A549 (cell line): ENCODE results near the gene WASF3. TPM values are rescaled to one million over a fixed set of nuclear protein-coding genes. Genes with fewer than 3 reads are reported as not detected.

Source experiments
- ATAC-seq, 2 experiments: fragments of 200-7000 bp in 1 of 2; fragments of >200 bp in 1 of 2; cut with Nextera tagmentation in 1 of 2; cut with Tn5 transposase in 1 of 2; 3 replicates each; pipeline versions ENCODE4 v1.8.0 to v1.9.1; 2018 to 2020; ENCODE audit warnings: mild to moderate bottlenecking in 1 of 2, moderate library complexity in 1 of 2
- CTCF ChIA-PET: fragments of 300-600 bp; sonication (Branson Sonifier 250); formaldehyde crosslinking; extraction: SDS; loops from one replicate; lab custom pipeline; 2021; ENCODE audit warnings: antibody characterized with exemption, inconsistent platforms; lab: Yijun Ruan, JAX
- POLR2A ChIA-PET: fragments of 350-600 bp; formaldehyde crosslinking; extraction: SDS; loops from one replicate; lab custom pipeline; 2021; ENCODE audit warnings: antibody characterized with exemption, inconsistent platforms; lab: Yijun Ruan, JAX
- DNase-seq, 2 experiments: peaks; one replicate each; pipeline versions ENCODE4 v3.0.0 to v3.0.0-alpha.2; 2011 to 2016; ENCODE audit warnings: low read depth in 1 of 2, low spot score in 1 of 2
- FAIRE-seq: peaks from 2 replicates; lab custom pipeline; 2011; peaks lifted over from hg19 to GRCh38; lab: Jason Lieb, UNC
- H3K27ac ChIP-seq, 2 experiments: fragments of >200 bp; sonication (Bioruptor Twin); formaldehyde crosslinking; 3 replicates each; pipeline ENCODE4 v1.5.1; 2016 to 2017
- H3K4me1 ChIP-seq: fragments of >200 bp; sonication (Bioruptor Twin); formaldehyde crosslinking; 3 replicates; pipeline ENCODE4 v1.6.1; 2016
- H3K4me2 ChIP-seq: fragments of >200 bp; sonication (Bioruptor Twin); formaldehyde crosslinking; 3 replicates; pipeline ENCODE4 v1.6.1; 2016
- H3K4me3 ChIP-seq: fragments of >200 bp; sonication (Bioruptor Twin); formaldehyde crosslinking; 3 replicates; pipeline ENCODE4 v1.5.1; 2016
- H3K9me3 ChIP-seq: fragments of >200 bp; sonication (Bioruptor Twin); formaldehyde crosslinking; 3 replicates; pipeline ENCODE4 v1.6.1; 2016
- ATOH8 ChIP-seq: fragments of 250-450 bp; sonication (Bioruptor Pico); IDR thresholded peaks from 2 replicates; pipeline ENCODE4 v1.5.0; 2020; ENCODE audit warnings: low read depth, mild to moderate bottlenecking, moderate library complexity
- BHLHE40 ChIP-seq: IDR thresholded peaks from 2 replicates; pipeline ENCODE4 v1.6.1; 2012; ENCODE audit warnings: low read depth, low read length, inconsistent platforms
- CBX2 ChIP-seq: fragments of 200-600 bp; sonication (generic); IDR thresholded peaks from 2 replicates; pipeline ENCODE4 v1.6.1; 2016; ENCODE audit warnings: low read depth, mild to moderate bottlenecking, borderline replicate concordance
- CEBPB ChIP-seq, 2 experiments: fragments of >200 bp in 1 of 2; sonication (Bioruptor Twin) in 1 of 2; formaldehyde crosslinking in 1 of 2; IDR thresholded peaks; 2 replicates each; pipeline ENCODE4 v1.6.1; 2012 to 2016
- CHD2 ChIP-seq: fragments of 150-350 bp; IDR thresholded peaks from 2 replicates; pipeline ENCODE4 v1.6.1; 2014; ENCODE audit warnings: low read length; ENCODE audit not compliant: partially characterized antibody
- CTCF ChIP-seq: fragments of >200 bp; sonication (Bioruptor Twin); formaldehyde crosslinking; IDR thresholded peaks from 3 replicates; pipeline ENCODE4 v1.5.1; 2016
- EHMT2 ChIP-seq: fragments of 200-600 bp; sonication (generic); IDR thresholded peaks from 2 replicates; pipeline ENCODE4 v1.6.1; 2016; ENCODE audit warnings: antibody characterized with exemption, low read depth, mild to moderate bottlenecking, moderate library complexity
- ESRRA ChIP-seq: fragments of 150-350 bp; IDR thresholded peaks from 2 replicates; pipeline ENCODE4 v1.6.1; 2014; ENCODE audit warnings: mild to moderate bottlenecking, low read length, borderline replicate concordance
- FOSL2 ChIP-seq, 2 experiments: fragments of 450-650 bp in 1 of 2; fragments of >200 bp in 1 of 2; sonication (Bioruptor Twin) in 1 of 2; formaldehyde crosslinking; IDR thresholded peaks; 2 replicates each; pipeline versions ENCODE4 v1.5.0 to v1.6.1; 2016 to 2020; ENCODE audit warnings: mild to moderate bottlenecking in 1 of 2, moderate library complexity in 1 of 2
- FOXS1 ChIP-seq: fragments of 250-450 bp; sonication (Bioruptor Pico); IDR thresholded peaks from 2 replicates; pipeline ENCODE4 v1.5.0; 2020; ENCODE audit warnings: mild to moderate bottlenecking, moderate library complexity
- GATA3 ChIP-seq: IDR thresholded peaks from 2 replicates; pipeline ENCODE4 v1.6.1; 2012; ENCODE audit warnings: borderline replicate concordance
- HDAC2 ChIP-seq: fragments of 200-600 bp; sonication (generic); IDR thresholded peaks from 2 replicates; pipeline ENCODE4 v1.6.1; 2016
- HEYL ChIP-seq: fragments of 250-450 bp; sonication (Bioruptor Pico); IDR thresholded peaks from 2 replicates; pipeline ENCODE4 v1.8.0; 2021; ENCODE audit warnings: mild to moderate bottlenecking, moderate library complexity
- HOXB13 ChIP-seq: fragments of 250-450 bp; sonication (Bioruptor Pico); IDR thresholded peaks from 2 replicates; pipeline ENCODE4 v1.5.0; 2020; ENCODE audit warnings: low read depth, mild to moderate bottlenecking, moderate library complexity
- JUNB ChIP-seq: fragments of >200 bp; sonication (Bioruptor Twin); formaldehyde crosslinking; IDR thresholded peaks from 2 replicates; pipeline ENCODE4 v1.6.1; 2016
- KDM5A ChIP-seq: fragments of 200-600 bp; sonication (generic); IDR thresholded peaks from 2 replicates; pipeline ENCODE4 v1.6.1; 2016; ENCODE audit warnings: antibody characterized with exemption, mild to moderate bottlenecking
- MAFK ChIP-seq: fragments of 450-650 bp; IDR thresholded peaks from 2 replicates; pipeline ENCODE4 v1.6.1; 2014; ENCODE audit not compliant: partially characterized antibody
- MYC ChIP-seq: IDR thresholded peaks from 2 replicates; pipeline ENCODE4 v1.6.1; 2012; ENCODE audit warnings: mild to moderate bottlenecking, inconsistent platforms, low read length, improper control_type of control experiment, borderline replicate concordance
- PBX3 ChIP-seq: IDR thresholded peaks from 2 replicates; pipeline ENCODE4 v1.6.1; 2012
- RARB ChIP-seq: fragments of 250-450 bp; sonication (Bioruptor Pico); IDR thresholded peaks from 2 replicates; pipeline ENCODE4 v1.8.0; 2021; ENCODE audit warnings: mild to moderate bottlenecking, moderate library complexity
- RCOR1 ChIP-seq: fragments of 150-350 bp; IDR thresholded peaks from 2 replicates; pipeline ENCODE4 v1.6.1; 2014; ENCODE audit warnings: antibody characterized with exemption, low read length, low read depth
- RFX5 ChIP-seq: fragments of 450-650 bp; IDR thresholded peaks from 2 replicates; pipeline ENCODE4 v1.7.1; 2014; ENCODE audit warnings: antibody characterized with exemption, mild to moderate bottlenecking, moderate library complexity
- SMC3 ChIP-seq: fragments of >200 bp; sonication (Bioruptor Twin); formaldehyde crosslinking; IDR thresholded peaks from 3 replicates; pipeline ENCODE4 v1.6.1; 2018; ENCODE audit warnings: inconsistent platforms
- SREBF2 ChIP-seq: fragments of 450-650 bp; IDR thresholded peaks from 2 replicates; pipeline ENCODE4 v1.6.1; 2014; ENCODE audit warnings: mild to moderate bottlenecking, moderate library complexity
- TFCP2L1 ChIP-seq: fragments of 250-450 bp; sonication (Bioruptor Pico); IDR thresholded peaks from 2 replicates; pipeline ENCODE4 v1.5.0; 2021; ENCODE audit warnings: mild to moderate bottlenecking
- ZC3H11A ChIP-seq: fragments of 450-650 bp; IDR thresholded peaks from 2 replicates; pipeline ENCODE4 v1.6.1; 2014; ENCODE audit warnings: antibody characterized with exemption, mild to moderate bottlenecking
- WGBS: methylation state at CpG from one replicate; pipeline ENCODE4 v1.1.6; 2017; ENCODE audit errors: missing lambda C conversion rate; 5-methylcytosine and 5-hydroxymethylcytosine counted together
- polyA plus RNA-seq, 4 experiments: library from polyadenylated mRNA; depleted of rRNA in 3 of 4; stranded (reverse); fragments of >200 nt; fragmentation: RNase III in 1 of 4; extraction: RNeasy Plus Mini Kit Qiagen cat#74134 plus additional on column Dnase treatment in 1 of 4; gene quantifications; 2 replicates in 3 of 4; 3 replicates in 1 of 4; pipeline ENCODE4 v1.2.3, GENCODE V29; 2011 to 2017
- TF ChIP-seq, protein P1 (sequence below): IDR thresholded peaks from 2 replicates; pipeline ENCODE4 v1.6.1; 2012; ENCODE audit warnings: low read depth, borderline replicate concordance

WASF3 gene
- polyA plus RNA-seq, 2 of the 4 experiments (the other 2 are of a cell fraction): 0.09 to 0.56 TPM

GRCh38 chr13:26680123-26680450, 122.6 kb downstream of the WASF3 start:
- CTCF ChIA-PET: interaction anchor here (1.2 kb wide), 1 partner anchor 18 kb away, joined by 6 read pairs; no protein-coding TSS in a partner anchor
- POLR2A ChIA-PET: no interaction called here
- TF ChIP-seq CHD2 (no peak), MAFK (no peak), HOXB13 (no peak), EHMT2 (no peak), GATA3 (no peak), RARB (CRISPR knock-in tag) (no peak), TFCP2L1 (CRISPR knock-in tag) (no peak), HEYL (CRISPR knock-in tag) (no peak), MYC (no peak), FOXS1 (no peak), HDAC2 (no peak), ESRRA (no peak), FOSL2 (IDR thresholded peaks at IDR 0.05) (no peak), FOSL2 (CRISPR knock-in tag; IDR thresholded peaks at IDR 0.05) (no peak)
- TF ChIP-seq, all 56 proteins: peak for 0
- no peaks in the 10 kb centered on the region for H3K9me3 ChIP-seq
- ATAC-seq: no peak
- no peak for DNase-seq
- H3K4me1 ChIP-seq: no peaks in the 10 kb centered on the region
- no peak overlapping the region for H3K4me3 ChIP-seq
- no peak overlapping the region for H3K27ac ChIP-seq
- WGBS: 62% methylated on average over 9 of the region's 9 CpGs
- H3K4me2 ChIP-seq: no peak overlapping the region
- FAIRE-seq: no peak

GRCh38 chr13:26680572-26680971, 123.1 kb downstream of the WASF3 start:
- no peaks in the 10 kb centered on the region for H3K4me1 ChIP-seq
- H3K4me2 ChIP-seq: no peak overlapping the region
- FAIRE-seq: no peak
- TF ChIP-seq FOSL2 (IDR thresholded peaks at IDR 0.05): no peak
- no peak for TF ChIP-seq FOSL2 (CRISPR knock-in tag; IDR thresholded peaks at IDR 0.05)
- TF ChIP-seq ATOH8 (CRISPR knock-in tag): no peak
- TF ChIP-seq CEBPB (IDR thresholded peaks at IDR 0.05): no peak
- TF ChIP-seq RCOR1: no peak
- no peak for TF ChIP-seq PBX3
- TF ChIP-seq JUNB: no peak
- TF ChIP-seq CHD2: no peak
- TF ChIP-seq SMC3: no peak
- TF ChIP-seq RFX5: no peak
- no peak for TF ChIP-seq CBX2
- TF ChIP-seq HOXB13: no peak
- TF ChIP-seq SREBF2: no peak
- TF ChIP-seq CTCF: no peak
- no peak for TF ChIP-seq EHMT2
- TF ChIP-seq, all 56 proteins: peak for 0
- Histone ChIP-seq H3K4me3 (no peak overlapping the region), H3K27ac (no peak overlapping the region), H3K9me3 (no peaks in the 10 kb centered on the region)
- CTCF ChIA-PET: no interaction called here
- POLR2A ChIA-PET: no interaction called here
- 24% methylated on average over 5 of the region's 5 CpGs for WGBS
- no peak for ATAC-seq
- DNase-seq: no peak

GRCh38 chr13:26681036-26681435, 123.6 kb downstream of the WASF3 start:
- 77% methylated on average over 5 of the region's 15 CpGs for WGBS
- H3K4me2 ChIP-seq: no peak overlapping the region
- H3K4me3 ChIP-seq: no peak overlapping the region
- FAIRE-seq (no peak), DNase-seq (no peak), ATAC-seq (no peak)
- no peak overlapping the region for H3K27ac ChIP-seq
- ChIA-PET CTCF (no interaction called here), POLR2A (no interaction called here)
- TF ChIP-seq, protein P1, sequence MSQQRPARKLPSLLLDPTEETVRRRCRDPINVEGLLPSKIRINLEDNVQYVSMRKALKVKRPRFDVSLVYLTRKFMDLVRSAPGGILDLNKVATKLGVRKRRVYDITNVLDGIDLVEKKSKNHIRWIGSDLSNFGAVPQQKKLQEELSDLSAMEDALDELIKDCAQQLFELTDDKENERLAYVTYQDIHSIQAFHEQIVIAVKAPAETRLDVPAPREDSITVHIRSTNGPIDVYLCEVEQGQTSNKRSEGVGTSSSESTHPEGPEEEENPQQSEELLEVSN: no peak
- TF ChIP-seq CEBPB (IDR thresholded peaks at IDR 0.05): no peak
- TF ChIP-seq SMC3: no peak
- TF ChIP-seq HEYL (CRISPR knock-in tag): no peak
- TF ChIP-seq FOSL2 (IDR thresholded peaks at IDR 0.05): no peak
- TF ChIP-seq FOSL2 (CRISPR knock-in tag; IDR thresholded peaks at IDR 0.05): no peak
- TF ChIP-seq KDM5A: no peak
- TF ChIP-seq CBX2: no peak
- no peak for TF ChIP-seq BHLHE40
- no peak for TF ChIP-seq ZC3H11A
- no peak for TF ChIP-seq PBX3
- no peak for TF ChIP-seq ESRRA
- no peaks in the 10 kb centered on the region for H3K4me1 ChIP-seq
- no peaks in the 10 kb centered on the region for H3K9me3 ChIP-seq
